H9 (cell line): ENCODE results near the gene CPM. TPM values are rescaled to one million over a fixed set of nuclear protein-coding genes. Genes with fewer than 3 reads are reported as not detected.

Experiments used
- DNase-seq: peaks from one replicate; pipeline ENCODE4 v3.0.0-alpha.2; 2017
- H2AFZ ChIP-seq: one replicate; pipeline ENCODE4 v1.6.1; 2013; ENCODE audit warnings: mild to moderate bottlenecking, low read length, control low read depth, moderate library complexity
- H2AK5ac ChIP-seq: 2 replicates; pipeline ENCODE4 v1.6.1; 2013; ENCODE audit warnings: low read length, control low read depth, mixed read lengths; ENCODE audit not compliant: insufficient read length
- H2BK120ac ChIP-seq: one replicate; pipeline ENCODE4 v1.6.1; 2013; ENCODE audit warnings: low read depth, mild to moderate bottlenecking, low read length, control low read depth, inconsistent platforms; ENCODE audit not compliant: poor library complexity, severe bottlenecking
- H2BK12ac ChIP-seq: 2 replicates; pipeline ENCODE4 v1.6.1; 2013; ENCODE audit warnings: low read length, control low read depth, mixed read lengths, low read depth; ENCODE audit not compliant: insufficient read length
- H2BK15ac ChIP-seq: 2 replicates; pipeline ENCODE4 v1.6.1; 2013; ENCODE audit warnings: low read depth, low read length, control low read depth
- H2BK20ac ChIP-seq: one replicate; pipeline ENCODE4 v1.6.1; 2013; ENCODE audit warnings: low read depth, mild to moderate bottlenecking, low read length, control low read depth, inconsistent platforms; ENCODE audit not compliant: poor library complexity, severe bottlenecking
- H2BK5ac ChIP-seq: 2 replicates; pipeline ENCODE4 v1.6.1; 2013; ENCODE audit warnings: low read length, control low read depth, mixed read lengths; ENCODE audit not compliant: insufficient read length
- H3K14ac ChIP-seq: 2 replicates; pipeline ENCODE4 v1.6.1; 2013; ENCODE audit warnings: low read length, control low read depth; ENCODE audit not compliant: insufficient read depth
- H3K18ac ChIP-seq: 2 replicates; pipeline ENCODE4 v1.6.1; 2013; ENCODE audit warnings: low read depth, mild to moderate bottlenecking, mixed read lengths, low read length, control low read depth; ENCODE audit not compliant: insufficient read length
- H3K23ac ChIP-seq: 2 replicates; pipeline ENCODE4 v1.6.1; 2013; ENCODE audit warnings: low read length, control low read depth, mixed read lengths, low read depth; ENCODE audit not compliant: insufficient read length
- H3K23me2 ChIP-seq: 2 replicates; pipeline ENCODE4 v1.6.1; 2013; ENCODE audit warnings: low read depth, mild to moderate bottlenecking, mixed read lengths, low read length, control low read depth; ENCODE audit not compliant: insufficient read length, poor library complexity, severe bottlenecking
- H3K27ac ChIP-seq: 2 replicates; pipeline ENCODE4 v1.5.1; 2013; ENCODE audit warnings: low read length, control low read depth, mixed read lengths, low read depth; ENCODE audit not compliant: insufficient read length
- H3K27me3 ChIP-seq: 2 replicates; pipeline ENCODE4 v1.6.1; 2013; ENCODE audit warnings: low read length, control low read depth, inconsistent platforms; ENCODE audit not compliant: insufficient read depth
- H3K4ac ChIP-seq: 2 replicates; pipeline ENCODE4 v1.6.1; 2013; ENCODE audit warnings: low read depth, mild to moderate bottlenecking, control low read depth, inconsistent platforms, low read length, moderate library complexity
- H3K4me1 ChIP-seq: 2 replicates; pipeline ENCODE4 v1.6.1; 2013; ENCODE audit warnings: low read length, control low read depth, inconsistent platforms; ENCODE audit not compliant: insufficient read depth
- H3K4me2 ChIP-seq: 2 replicates; pipeline ENCODE4 v1.6.1; 2013; ENCODE audit warnings: low read length, control low read depth, mixed read lengths; ENCODE audit not compliant: insufficient read length, insufficient read depth
- H3K56ac ChIP-seq: 2 replicates; pipeline ENCODE4 v1.6.1; 2013; ENCODE audit warnings: low read depth, mild to moderate bottlenecking, mixed read lengths, low read length, control low read depth; ENCODE audit not compliant: insufficient read length
- H3K79me1 ChIP-seq: 2 replicates; pipeline ENCODE4 v1.6.1; 2013; ENCODE audit warnings: low read depth, mild to moderate bottlenecking, moderate library complexity, low read length, control low read depth, inconsistent platforms; ENCODE audit not compliant: insufficient read depth, poor library complexity, severe bottlenecking
- H3K79me2 ChIP-seq: 2 replicates; pipeline ENCODE4 v1.6.1; 2013; ENCODE audit warnings: low read length, control low read depth, inconsistent platforms; ENCODE audit not compliant: insufficient read depth
- H3K9ac ChIP-seq: 2 replicates; pipeline ENCODE4 v1.6.1; 2013; ENCODE audit warnings: low read length, control low read depth, mixed read lengths; ENCODE audit not compliant: insufficient read length; ENCODE audit errors: extremely low read depth
- H3K9me3 ChIP-seq: one replicate; pipeline ENCODE4 v1.6.1; 2013; ENCODE audit warnings: low read depth, low read length, inconsistent platforms; ENCODE audit not compliant: control insufficient read depth
- H3T11ph ChIP-seq: one replicate; pipeline ENCODE4 v1.6.1; 2013; ENCODE audit warnings: mild to moderate bottlenecking, low read length, control low read depth, inconsistent platforms
- H4K20me1 ChIP-seq: one replicate; pipeline ENCODE4 v1.6.1; 2013; ENCODE audit not compliant: control insufficient read depth, insufficient read length, insufficient read depth
- H4K5ac ChIP-seq: 2 replicates; pipeline ENCODE4 v1.6.1; 2013; ENCODE audit warnings: low read depth, mild to moderate bottlenecking, mixed read lengths, low read length, control low read depth; ENCODE audit not compliant: insufficient read length
- H4K8ac ChIP-seq: replicated peaks from 2 replicates; pipeline ENCODE4 v1.6.1; 2013; ENCODE audit warnings: low read length, control low read depth, mixed read lengths, low read depth; ENCODE audit not compliant: insufficient read length
- H4K91ac ChIP-seq: 2 replicates; pipeline ENCODE4 v1.6.1; 2013; ENCODE audit warnings: low read depth, mild to moderate bottlenecking, moderate library complexity, mixed read lengths, low read length, control low read depth; ENCODE audit not compliant: insufficient read length
- H3K27ac Mint-ChIP-seq, 3 experiments: 2 replicates in 2 of 3; 3 replicates in 1 of 3; pipeline ENCODE4 v1.8.0; 2020 to 2021; ENCODE audit warnings: mixed read lengths in 3 of 3, mild to moderate bottlenecking in 1 of 3, moderate library complexity in 1 of 3
- H3K27me3 Mint-ChIP-seq: 2 replicates; pipeline ENCODE4 v1.8.0; 2021; ENCODE audit warnings: low read depth, mild to moderate bottlenecking, moderate library complexity, mixed read lengths
- H3K36me3 Mint-ChIP-seq, 3 experiments: 2 replicates in 2 of 3; 3 replicates in 1 of 3; pipeline ENCODE4 v1.8.0; 2020 to 2021; ENCODE audit warnings: low read depth in 3 of 3, mixed read lengths in 3 of 3; ENCODE audit not compliant: insufficient read depth in 1 of 3
- H3K4me1 Mint-ChIP-seq, 2 experiments: 2 replicates each; pipeline ENCODE4 v1.8.0; 2020; ENCODE audit warnings: mixed read lengths in 2 of 2
- H3K4me3 Mint-ChIP-seq, 2 experiments: 2 replicates in 1 of 2; 3 replicates in 1 of 2; pipeline ENCODE4 v1.8.0; 2020 to 2021; ENCODE audit warnings: mild to moderate bottlenecking in 2 of 2, mixed read lengths in 2 of 2, moderate library complexity in 1 of 2
- H3K9me3 Mint-ChIP-seq, 2 experiments: 2 replicates in 1 of 2; 3 replicates in 1 of 2; pipeline ENCODE4 v1.8.0; 2020; ENCODE audit warnings: mild to moderate bottlenecking in 2 of 2, mixed read lengths in 2 of 2, moderate library complexity in 1 of 2
- WGBS: extraction: QIAGEN DNeasy Blood & Tissue Kit; methylation state at CpG from one replicate; pipeline ENCODE4 v1.1.7; 2013; ENCODE audit warnings: missing lambda C conversion rate, low lambda C conversion rate, mixed read lengths; ENCODE audit not compliant: insufficient read length; ENCODE audit errors: extremely low coverage; 5-methylcytosine and 5-hydroxymethylcytosine counted together
- total RNA-seq: library from RNA; stranded (reverse); gene quantifications from 2 replicates; pipeline ENCODE4 v1.2.1, GENCODE V29; 2021
- TF ChIP-seq, protein P1 (sequence below): fragments of 200-600 bp; sonication (generic); conservative IDR thresholded peaks from 3 replicates; pipeline ENCODE4 v1.8.0; 2021; ENCODE audit warnings: antibody characterized with exemption, mild to moderate bottlenecking

Gene CPM
- total RNA-seq, 1 experiment from 2014 or later, result 1.2 TPM

DNA sequence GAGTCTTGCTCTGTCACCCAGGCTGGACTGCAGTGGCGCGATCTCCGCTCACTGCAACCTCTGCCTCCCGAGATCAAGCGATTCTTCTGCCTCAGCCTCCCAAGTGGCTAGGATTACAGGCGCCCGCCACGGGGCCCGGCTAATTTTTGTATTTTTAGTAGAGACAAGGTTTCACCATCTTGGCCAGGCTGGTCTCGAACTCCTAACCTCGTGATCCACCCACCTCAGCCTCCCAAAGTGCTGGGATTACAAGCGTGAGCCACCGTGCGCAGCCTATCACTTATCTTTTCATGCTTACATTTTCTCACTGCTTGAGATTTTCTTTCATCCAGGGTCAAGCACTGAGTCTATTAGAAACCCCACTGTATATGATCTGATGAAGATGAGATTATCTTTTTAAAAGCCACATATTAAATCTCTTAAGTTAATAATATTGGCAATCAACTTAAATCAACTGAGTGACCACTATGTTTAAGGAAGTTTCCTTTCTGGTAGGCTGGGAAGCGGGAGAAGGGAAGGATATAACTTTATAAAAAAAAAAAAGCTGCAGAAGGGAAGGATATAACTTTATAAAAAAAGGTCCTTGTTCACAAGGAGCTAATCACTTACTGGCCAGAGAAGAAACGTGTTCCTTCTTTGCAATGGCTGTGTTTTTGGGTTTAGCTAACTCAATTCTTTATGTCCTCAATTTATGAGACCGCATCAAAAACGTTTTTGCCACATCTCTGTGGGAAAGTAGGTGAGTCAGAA is 126.3 kb downstream of the CPM start:
- H2BK5ac ChIP-seq, result no peak overlapping the region
- Mint-ChIP-seq H3K36me3 (peaks cover 17 to 29% (median 25%) of the 10 kb centered on the region in 3 experiments), H3K4me1 (peaks cover 28 to 33% of the 10 kb centered on the region in 2 experiments), H3K27ac (no peak overlapping the region; a peak in 1 of 7 replicates), H3K4me3 (peak overlapping the region; percentile 94 to 95), H3K9me3 (peaks cover 0 to 2% of the 10 kb centered on the region in 2 experiments; a peak in 2 of 5 replicates), H3K27me3 (no peaks in the 10 kb centered on the region)
- no peak overlapping the region for H4K5ac ChIP-seq
- H2BK12ac ChIP-seq, result no peak overlapping the region
- no peak overlapping the region for H3K56ac ChIP-seq
- H2AFZ ChIP-seq, result no peak overlapping the region
- WGBS, result no CpG with 5 or more reads among the region's 18 CpGs
- H4K91ac ChIP-seq, result no peak overlapping the region
- peaks cover 3% of the 10 kb centered on the region; the same call in 1 of the 2 replicates for H3K79me2 ChIP-seq
- H3K27me3 ChIP-seq, result no peaks in the 10 kb centered on the region
- H3K14ac ChIP-seq, result no peak overlapping the region
- H3K79me1 ChIP-seq, result no peaks in the 10 kb centered on the region
- H3K18ac ChIP-seq, result no peak overlapping the region
- peaks cover 9% of the 10 kb centered on the region for H3K23me2 ChIP-seq
- no peak overlapping the region for H3K23ac ChIP-seq
- no peak overlapping the region for H3T11ph ChIP-seq
- H2BK15ac ChIP-seq, result no peak overlapping the region
- H3K27ac ChIP-seq, result no peak overlapping the region
- H2BK20ac ChIP-seq, result no peak overlapping the region
- DNase-seq, result no peak
- peaks cover 4% of the 10 kb centered on the region; the same call in 1 of the 2 replicates for H3K4me1 ChIP-seq
- H3K9ac ChIP-seq, result no peak overlapping the region
- no peak overlapping the region for H4K8ac ChIP-seq
- H2BK120ac ChIP-seq, result no peak overlapping the region
- H4K20me1 ChIP-seq, result no peaks in the 10 kb centered on the region
- no peak overlapping the region for H2AK5ac ChIP-seq
- TF ChIP-seq, protein P1, sequence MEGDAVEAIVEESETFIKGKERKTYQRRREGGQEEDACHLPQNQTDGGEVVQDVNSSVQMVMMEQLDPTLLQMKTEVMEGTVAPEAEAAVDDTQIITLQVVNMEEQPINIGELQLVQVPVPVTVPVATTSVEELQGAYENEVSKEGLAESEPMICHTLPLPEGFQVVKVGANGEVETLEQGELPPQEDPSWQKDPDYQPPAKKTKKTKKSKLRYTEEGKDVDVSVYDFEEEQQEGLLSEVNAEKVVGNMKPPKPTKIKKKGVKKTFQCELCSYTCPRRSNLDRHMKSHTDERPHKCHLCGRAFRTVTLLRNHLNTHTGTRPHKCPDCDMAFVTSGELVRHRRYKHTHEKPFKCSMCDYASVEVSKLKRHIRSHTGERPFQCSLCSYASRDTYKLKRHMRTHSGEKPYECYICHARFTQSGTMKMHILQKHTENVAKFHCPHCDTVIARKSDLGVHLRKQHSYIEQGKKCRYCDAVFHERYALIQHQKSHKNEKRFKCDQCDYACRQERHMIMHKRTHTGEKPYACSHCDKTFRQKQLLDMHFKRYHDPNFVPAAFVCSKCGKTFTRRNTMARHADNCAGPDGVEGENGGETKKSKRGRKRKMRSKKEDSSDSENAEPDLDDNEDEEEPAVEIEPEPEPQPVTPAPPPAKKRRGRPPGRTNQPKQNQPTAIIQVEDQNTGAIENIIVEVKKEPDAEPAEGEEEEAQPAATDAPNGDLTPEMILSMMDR, result no peak
- peak overlapping the region; percentile 48 for H3K4me2 ChIP-seq
- no peaks in the 10 kb centered on the region for H3K9me3 ChIP-seq
- H3K4ac ChIP-seq, result no peak overlapping the region
